GM19035 (cell line): ENCODE data around the gene EDARADD.
A peak's percentile ranks its signal among the peaks of the same experiment; 100 is the strongest.

ENCODE experiments used
- ATAC-seq: cut with Tn5 transposase; IDR thresholded peaks from one replicate; pipeline ENCODE4 v1.9.1; 2021; ENCODE audit not compliant: unreplicated experiment

EDARADD gene

DNA sequence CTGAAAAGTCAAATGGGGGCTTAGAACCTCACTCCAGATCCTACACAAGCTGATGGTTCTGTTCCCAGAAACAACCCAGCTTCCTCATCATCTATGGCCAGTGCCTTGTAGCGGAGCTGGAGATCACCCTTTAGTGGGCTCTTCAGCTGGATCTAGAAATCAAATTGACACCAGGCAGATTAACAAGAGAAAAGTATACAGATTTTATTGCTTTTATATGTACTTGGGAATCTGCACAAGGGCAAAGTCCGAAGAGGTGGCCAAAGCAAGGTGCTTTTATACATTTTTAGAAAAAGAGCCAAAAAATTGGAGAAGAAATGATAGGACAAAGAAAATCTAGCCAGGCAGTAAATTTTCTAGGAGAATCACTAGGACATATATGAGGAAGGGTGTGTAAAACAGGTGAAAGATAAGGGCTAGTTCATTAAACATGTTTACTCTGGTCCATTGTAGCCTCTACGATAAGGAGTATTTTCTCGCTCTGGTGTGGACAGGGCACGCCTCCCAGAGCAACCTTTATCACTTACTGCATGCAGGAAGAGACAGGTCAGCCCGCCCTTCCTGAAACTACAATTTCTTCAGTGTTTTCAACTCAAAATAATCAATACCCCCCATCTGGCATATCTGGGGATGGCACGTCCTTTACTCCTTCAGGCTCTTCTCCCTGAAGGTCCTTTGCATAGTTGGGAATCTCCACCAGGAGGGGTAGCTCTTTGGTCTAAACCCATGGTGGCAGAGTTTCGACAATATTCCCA, 115.7 kb downstream of the EDARADD start:
- no peak for ATAC-seq

DNA sequence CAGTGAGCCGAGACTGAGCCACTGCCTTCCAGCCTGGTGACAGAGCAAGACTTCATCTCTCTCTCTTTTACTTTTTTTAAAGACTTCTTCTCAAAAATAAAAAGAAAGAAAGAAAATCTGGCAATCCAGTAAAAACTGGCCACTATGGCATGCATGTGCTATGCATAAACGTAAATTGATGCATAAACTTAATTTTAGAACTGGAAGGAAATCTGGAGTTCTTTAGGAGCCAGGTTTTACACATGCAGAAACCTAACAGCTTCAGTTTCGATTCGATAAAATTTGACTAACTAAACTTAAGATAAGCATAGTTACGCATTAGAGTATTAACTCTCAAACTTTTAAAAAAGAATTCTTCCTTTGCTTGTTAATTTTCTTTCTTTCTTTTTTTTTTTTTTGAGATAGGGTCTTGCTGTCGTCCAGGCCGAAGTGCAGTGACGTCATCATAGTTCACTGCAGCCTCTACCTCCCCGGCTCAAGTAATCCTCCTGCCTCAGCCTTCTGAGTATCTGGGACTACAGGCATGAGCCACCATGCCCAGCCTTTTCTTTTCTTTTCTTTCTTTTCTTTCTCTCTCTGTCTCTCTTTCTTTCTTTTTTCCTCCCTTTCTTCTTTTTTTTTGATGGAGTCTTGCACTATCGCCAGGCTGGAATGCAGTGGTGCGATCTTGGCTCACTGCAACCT, 117.8 kb downstream of the EDARADD start:
- no peak for ATAC-seq

DNA sequence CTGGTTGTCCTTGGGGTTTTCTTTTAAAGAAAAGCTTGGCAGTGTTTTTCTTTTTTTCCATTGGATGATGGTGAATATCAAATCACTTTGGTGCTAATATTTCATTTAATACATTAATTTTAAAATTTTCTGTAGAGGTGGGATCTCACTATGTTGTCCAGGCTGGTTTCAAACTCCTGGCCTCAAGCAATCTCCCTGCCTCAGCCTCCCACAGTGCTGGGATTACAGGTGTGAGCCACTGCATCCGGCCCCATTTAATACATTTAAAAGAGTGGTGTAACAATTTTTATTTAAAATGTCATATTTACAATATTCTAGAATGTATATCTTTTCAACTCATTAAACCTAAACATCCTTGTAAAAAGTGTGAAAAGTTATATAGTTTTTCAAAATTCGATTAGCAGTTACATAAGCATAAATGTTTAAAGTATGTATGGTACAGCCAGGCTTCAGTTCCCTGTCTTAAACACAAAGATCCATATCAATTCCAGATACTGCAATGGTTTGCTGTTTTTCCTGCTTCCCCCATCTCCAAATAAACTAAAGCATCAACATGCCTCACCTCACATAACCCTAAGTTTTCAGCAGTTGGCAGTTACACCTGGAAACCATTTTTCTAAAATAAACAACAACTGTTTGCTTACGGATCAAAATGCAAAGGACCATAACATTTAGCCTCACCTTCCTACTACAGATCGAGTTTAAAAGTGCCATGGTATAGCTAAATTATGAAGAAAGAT, 120.8 kb downstream of the EDARADD start:
- no peak for ATAC-seq

DNA sequence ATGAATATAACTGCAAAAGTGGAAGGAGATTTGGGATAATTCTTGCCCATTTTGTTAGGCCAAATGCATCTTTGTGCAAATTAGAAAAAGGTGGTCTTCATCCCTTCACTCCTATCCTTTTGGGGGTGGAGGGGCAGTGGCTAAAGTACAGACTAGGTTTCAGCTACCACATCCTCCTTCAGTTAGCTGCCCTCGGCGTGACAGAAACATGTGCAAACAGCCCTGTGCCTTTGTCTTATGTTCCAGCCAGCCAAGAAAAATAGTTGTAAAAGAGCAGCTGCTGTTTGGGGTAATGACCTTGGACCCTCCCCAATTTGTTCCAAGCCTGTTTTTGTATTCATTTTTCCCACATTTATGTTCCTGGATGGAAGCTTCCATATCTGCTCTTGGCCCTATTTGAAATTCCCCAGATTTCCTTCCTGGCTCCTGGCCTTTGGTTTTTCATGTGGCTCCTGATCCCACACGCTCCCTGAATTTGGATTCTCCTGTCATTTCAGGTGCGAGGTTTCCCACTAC, 121.4 kb downstream of the EDARADD start:
- ATAC-seq: no peak

DNA sequence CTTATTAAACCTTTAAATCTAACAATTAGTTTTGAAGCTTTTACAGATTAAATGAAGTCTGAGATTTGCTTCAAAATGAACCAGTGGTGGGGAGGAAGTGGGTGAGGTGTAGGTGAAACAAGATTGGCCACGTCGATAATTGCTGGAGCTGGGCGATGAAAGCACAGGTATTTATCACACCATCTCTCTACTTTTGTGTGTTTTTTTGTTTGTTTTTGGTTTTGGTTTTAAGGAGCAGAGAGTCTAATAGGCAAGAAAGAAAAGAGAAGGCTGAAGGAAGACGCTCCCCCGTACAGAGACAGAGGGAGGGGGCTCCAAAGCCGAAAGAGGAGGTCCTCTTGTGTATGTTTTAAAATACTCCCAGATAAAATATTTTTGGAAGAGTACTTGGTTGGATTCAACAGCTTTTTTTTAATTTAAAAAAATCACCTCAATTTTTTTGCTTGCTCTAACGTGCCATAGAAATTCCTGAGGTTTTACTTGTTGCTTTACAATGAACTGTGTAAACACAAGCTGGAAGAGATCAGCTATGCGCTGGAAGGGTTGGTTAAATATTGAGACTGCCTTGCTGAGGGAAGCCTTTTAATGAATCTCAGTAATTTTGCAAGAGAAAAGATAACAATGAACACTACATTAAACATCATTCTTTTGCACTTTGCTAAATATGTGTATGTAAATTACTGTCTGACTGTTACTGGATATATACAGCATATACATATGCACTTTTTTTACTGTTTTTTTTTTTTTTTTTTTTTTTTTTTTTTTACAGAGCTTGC, 123.0 kb downstream of the EDARADD start:
- no peak for ATAC-seq

DNA sequence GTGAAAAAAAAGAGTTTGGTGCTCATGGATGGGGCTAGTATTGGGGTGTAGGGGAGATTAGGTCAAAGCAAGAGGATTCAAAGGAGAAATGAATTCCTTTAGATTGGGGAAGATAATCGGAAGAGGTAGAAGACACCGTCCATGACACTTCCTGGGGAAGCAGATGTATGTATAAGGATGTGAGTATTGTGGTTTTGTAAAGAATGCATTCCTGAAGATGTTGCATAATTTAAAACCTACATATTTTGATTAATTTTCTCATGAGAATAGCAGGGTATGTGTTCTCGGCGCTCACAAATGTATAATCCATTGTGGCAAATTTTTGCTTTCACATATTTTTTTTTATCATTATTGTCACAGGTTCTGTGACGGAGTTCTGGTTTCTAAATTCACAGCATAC, 124.2 kb downstream of the EDARADD start:
- ATAC-seq: no peak

DNA sequence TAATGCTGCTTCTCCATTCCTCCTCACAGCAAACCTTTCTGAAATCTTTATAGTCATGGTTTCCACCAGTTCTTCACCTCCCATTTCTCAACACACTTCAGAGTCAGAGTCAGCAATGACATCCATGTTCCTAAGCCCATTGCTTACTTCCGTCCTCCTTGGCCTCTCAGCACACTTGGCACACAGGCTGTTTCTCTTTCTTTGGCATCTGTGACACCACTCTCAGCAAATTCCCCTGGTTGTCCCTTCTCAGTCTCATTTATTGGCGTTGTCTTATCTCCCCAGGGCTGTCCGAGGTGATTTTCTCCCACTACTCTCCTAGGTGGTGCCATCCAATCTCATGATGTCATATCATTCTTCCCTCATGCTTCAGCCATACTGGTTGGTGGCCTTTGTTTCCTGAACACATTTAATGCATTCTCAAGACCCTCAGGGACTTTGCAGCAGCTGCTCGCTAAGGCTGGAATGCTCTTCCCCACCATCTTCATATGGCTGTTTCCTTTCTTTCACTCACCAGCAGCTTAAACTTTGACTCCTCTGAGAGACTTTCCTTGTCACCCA, 126.4 kb downstream of the EDARADD start:
- no peak for ATAC-seq

DNA sequence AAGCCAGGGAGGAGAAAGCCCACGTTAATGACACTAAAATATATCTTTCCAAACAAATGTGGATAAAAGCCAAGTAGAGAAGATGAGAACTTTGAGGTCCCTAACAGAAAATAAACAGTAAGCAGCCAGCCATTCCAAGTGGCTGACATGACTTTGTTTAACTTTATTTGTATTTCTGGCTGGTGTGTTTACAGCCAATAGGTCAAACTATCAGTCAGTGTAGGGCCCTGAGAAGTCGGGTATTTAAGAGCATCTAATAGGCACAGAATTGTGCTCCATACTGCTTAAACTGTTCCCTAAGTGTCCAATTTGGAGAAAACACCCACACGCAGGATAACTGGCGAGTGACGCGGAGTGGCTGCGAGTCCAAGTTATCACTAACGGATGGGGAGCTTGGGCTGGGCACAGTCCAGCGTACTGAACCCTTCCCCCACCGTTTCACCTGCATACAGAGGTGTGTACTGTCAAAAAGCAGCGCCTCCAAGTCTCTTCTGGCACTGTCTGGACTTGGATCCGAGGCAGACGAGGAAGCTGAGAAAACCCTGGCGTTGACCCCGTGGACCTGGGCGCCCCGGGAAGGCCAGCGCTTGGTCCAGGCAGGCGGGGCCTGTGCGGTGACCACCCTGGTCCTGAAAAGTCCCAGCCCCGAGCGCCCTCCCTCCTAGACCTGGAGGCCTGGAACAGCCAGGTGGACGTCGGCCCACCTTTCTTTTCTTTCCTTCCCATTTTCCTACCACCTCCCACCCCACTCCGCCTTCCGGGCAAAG, 129.0 kb downstream of the EDARADD start:
- ATAC-seq: peak; percentile 7

DNA sequence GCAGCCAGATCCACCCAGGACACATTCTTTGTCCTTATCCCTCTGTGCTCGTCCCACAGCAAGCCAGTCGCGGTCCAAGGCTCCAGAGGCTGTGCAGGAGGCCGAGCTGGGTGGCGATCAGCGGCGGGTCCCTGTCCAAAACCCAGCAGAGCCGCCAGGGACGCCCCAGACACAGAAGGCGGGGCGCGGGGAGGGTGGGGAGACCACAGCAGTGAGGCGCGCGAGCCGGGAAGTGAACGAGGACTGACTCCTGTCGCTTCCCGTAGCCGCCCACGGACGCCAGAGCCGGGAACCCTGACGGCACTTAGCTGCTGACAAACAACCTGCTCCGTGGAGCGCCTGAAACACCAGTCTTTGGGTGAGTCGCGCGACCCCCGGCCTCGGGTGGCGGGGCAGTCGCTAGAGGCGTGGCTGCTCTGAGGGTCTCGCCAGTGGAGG, 129.6 kb downstream of the EDARADD start, which contains the start of gene LGALS8:
Gene LGALS8, plus strand, starts transcription at position 279 of the 438 bp plus-strand sequence. CDS start 2,089 bp downstream, outside the sequence.
- peak; percentile 57 for ATAC-seq

DNA sequence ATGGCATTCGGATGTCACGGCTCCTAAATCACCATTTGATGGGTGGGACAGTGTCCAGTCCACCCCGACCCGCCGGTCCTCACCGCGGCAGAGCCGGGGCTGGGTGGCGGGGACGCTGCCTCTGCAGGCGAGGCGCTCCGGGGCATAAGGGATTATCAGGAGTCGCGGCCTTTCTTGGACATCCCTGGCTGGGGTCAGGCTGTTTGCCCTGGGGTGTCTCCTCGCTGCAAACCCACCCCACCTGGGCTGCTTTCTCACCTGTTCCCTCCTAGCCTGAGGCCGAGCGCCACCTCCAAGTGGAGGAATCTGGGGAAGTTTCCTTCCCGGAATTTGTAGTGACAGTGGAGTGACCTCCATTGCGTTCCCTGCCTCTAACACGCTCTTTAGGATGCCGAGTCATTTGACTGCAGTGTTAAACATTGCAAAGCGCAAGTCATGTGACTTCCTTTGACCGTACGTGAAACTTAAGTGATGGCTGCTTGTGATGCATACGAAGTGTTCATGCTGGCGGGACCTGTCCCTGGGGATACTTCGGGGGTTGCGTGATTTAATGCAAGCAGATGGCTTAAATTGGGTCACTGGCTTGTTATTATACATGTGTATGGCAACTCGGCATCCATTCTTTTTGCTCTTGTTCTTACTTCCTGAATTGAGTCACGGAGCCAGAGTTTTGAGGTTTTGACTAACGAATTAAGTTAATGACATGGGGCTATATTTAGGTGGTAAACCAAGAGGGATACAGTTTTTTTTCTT, 130.2 kb downstream of the EDARADD start:
- peak; percentile 92 for ATAC-seq

DNA sequence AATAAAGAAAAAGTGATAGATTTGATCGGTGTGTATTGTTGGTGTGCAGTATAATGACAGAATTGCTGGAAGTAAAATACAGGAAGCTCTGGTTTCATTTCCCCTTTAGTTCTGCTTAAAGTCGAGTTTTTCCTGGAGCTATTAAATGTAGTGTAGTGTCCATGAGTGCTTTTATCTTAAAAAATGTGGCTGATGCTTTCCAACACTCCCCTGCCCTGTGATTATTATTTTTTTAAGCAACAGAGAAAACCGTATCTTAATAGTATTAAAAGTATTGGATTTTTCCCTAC, 130.8 kb downstream of the EDARADD start:
- ATAC-seq: no peak

DNA sequence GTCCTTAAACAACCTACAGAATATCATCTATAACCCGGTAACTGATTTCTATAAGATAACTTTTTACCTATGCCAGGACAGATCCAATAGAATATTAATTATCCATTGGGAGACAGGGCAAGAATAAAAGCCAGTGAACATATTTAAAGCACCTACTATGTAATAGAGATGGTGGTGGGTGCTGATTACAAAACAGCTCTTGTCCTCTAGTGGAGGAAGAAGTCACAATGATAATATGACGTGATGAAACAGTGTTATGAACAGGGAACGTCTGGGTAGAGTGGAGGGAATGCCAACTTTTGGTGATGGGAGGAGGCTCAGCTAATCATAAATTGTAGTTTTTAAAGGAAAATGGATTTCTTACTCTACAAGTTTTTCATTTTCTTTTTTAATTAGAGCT, 132.0 kb downstream of the EDARADD start:
- no peak for ATAC-seq

DNA sequence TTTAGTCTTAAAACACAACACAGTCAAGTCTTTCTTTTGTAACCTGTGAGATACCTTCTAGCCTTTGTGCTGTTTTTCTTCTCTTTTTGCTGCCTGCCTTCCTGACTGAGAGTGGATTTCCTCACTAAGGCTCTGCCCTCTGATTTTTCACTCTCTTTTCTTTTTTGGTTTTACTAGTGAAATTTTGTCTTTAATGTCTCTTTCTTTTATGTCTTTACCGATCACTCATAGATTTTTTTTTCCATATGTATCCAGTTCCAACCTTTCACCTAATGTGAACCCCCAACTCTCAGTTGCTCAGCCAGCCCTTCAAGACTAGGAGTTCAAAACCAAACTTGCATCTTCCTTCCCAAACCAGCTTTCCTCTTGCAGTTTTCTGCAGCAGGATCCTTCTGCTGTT, 136.2 kb downstream of the EDARADD start:
- ATAC-seq: no peak

DNA sequence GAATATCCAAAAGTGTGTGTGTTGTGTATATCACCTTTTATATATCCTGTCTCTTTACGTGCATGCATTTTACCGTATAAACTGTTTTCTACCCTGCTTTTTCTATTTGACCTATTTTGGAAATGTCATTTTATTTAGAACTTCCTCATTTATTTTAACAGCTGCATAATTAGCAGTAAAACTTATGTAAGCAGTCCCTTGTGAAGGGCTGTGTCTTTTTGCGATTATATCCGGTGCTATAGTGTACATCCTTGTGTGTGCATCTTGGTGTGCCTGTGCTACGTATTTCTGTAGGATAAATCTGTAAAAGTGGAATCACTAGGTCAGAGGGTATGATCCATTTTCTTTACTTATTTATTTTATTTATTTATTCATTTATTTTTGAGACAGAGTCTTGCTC, 136.9 kb downstream of the EDARADD start:
- ATAC-seq: no peak

DNA sequence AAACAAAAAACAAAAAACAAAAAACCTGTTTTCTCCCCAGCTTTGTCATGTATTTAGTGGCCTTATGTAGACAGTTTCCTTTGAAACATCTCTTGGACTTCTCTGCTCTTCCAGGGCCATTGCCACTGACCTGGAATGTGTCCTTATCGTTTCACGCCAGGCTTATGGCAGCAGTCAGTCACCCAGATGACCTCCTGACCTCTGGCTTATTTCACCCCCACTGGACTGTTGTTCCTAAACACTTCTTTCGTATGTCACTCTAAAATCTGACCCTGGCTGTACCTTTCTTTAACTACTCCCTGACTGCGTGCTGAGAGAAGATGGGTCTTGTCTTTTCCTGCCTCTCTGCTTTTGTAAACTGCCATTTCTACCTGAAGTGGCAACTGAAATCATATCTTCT, 138.8 kb downstream of the EDARADD start:
- ATAC-seq: no peak

DNA sequence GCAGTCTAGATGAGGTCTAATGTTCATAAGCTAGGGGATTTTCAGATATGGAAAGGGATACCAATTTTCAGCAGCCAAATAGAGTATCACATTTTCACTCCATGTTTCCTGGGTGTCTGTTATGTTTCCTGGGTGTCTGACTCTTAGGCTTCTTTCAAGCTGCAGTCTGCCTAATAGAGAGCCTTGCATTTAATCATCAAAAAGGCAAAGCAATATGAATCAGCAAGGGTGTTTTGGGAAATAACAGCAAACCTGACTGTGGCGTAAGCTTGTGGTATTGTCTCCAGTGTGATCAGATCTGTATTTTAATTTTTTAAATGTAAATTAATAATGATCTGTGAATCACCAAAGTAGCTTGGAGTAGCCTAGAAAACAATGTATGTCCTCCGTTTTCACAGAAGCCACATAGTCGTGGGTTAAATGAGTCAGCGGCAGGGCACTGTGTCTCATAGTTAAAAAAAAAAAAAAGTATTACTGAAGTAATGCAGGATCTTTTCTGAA, 140.1 kb downstream of the EDARADD start:
- ATAC-seq: no peak
